Loucy (cell line): ENCODE measurements around the gene CENPO.

Experiments used
- H2AFZ ChIP-seq: fragments of 200-600 bp; sonication (generic); 2 replicates; pipeline ENCODE4 v1.6.0; 2016; ENCODE audit warnings: antibody characterized with exemption, mild to moderate bottlenecking, low read length, moderate library complexity
- H3F3A ChIP-seq: fragments of 200-600 bp; 2 replicates; pipeline ENCODE4 v1.6.0; 2016; ENCODE audit warnings: antibody characterized with exemption, low read depth, mild to moderate bottlenecking
- H3K27me3 ChIP-seq: fragments of 200-600 bp; sonication (generic); 2 replicates; pipeline ENCODE4 v1.6.1; 2014; ENCODE audit warnings: low read length, mild to moderate bottlenecking; ENCODE audit not compliant: insufficient read depth, poor library complexity, severe bottlenecking
- H3K36me3 ChIP-seq: fragments of 200-600 bp; sonication (generic); 2 replicates; pipeline ENCODE4 v1.6.1; 2016; ENCODE audit warnings: low read length; ENCODE audit not compliant: insufficient read depth
- H3K4me1 ChIP-seq: fragments of 200-600 bp; sonication (generic); 2 replicates; pipeline ENCODE4 v1.5.1; 2014; ENCODE audit warnings: low read length, mild to moderate bottlenecking; ENCODE audit not compliant: insufficient read depth, poor library complexity, severe bottlenecking
- H3K4me2 ChIP-seq: fragments of 200-600 bp; sonication (generic); 2 replicates; pipeline ENCODE4 v1.6.0; 2014; ENCODE audit warnings: antibody characterized with exemption, low read length, low read depth, mild to moderate bottlenecking; ENCODE audit not compliant: poor library complexity, severe bottlenecking
- H3K4me3 ChIP-seq: fragments of 200-600 bp; sonication (generic); 2 replicates; pipeline ENCODE4 v1.5.1; 2014; ENCODE audit warnings: low read length, mild to moderate bottlenecking, mixed read lengths; ENCODE audit not compliant: poor library complexity, severe bottlenecking
- H3K79me2 ChIP-seq: fragments of 200-600 bp; sonication (generic); 2 replicates; pipeline ENCODE4 v1.6.1; 2014; ENCODE audit warnings: low read length; ENCODE audit not compliant: insufficient read depth
- H3K9ac ChIP-seq: fragments of 200-600 bp; sonication (generic); 2 replicates; pipeline ENCODE4 v1.6.0; 2014; ENCODE audit warnings: mild to moderate bottlenecking, low read depth, low read length, moderate library complexity; ENCODE audit not compliant: poor library complexity, severe bottlenecking
- H3K9me2 ChIP-seq: fragments of 200-600 bp; sonication (generic); replicated peaks from 2 replicates; pipeline ENCODE4 v1.6.1; 2016; ENCODE audit warnings: low read depth, low read length, mixed read lengths
- H3K9me3 ChIP-seq: fragments of 200-600 bp; sonication (generic); 2 replicates; pipeline ENCODE4 v1.6.1; 2014; ENCODE audit warnings: mild to moderate bottlenecking, antibody characterized with exemption, low read length, low read depth; ENCODE audit not compliant: insufficient read depth
- H4K20me1 ChIP-seq: fragments of 200-600 bp; sonication (generic); 2 replicates; pipeline ENCODE4 v1.6.0; 2014; ENCODE audit warnings: antibody characterized with exemption, low read length, mild to moderate bottlenecking; ENCODE audit not compliant: insufficient read depth, poor library complexity, severe bottlenecking
- CTCF ChIP-seq: fragments of 200-600 bp; sonication (generic); conservative IDR thresholded peaks from 2 replicates; pipeline ENCODE4 v1.5.1; 2014; ENCODE audit warnings: mild to moderate bottlenecking, antibody characterized with exemption, low read length
- EZH2phosphoT487 ChIP-seq: fragments of 200-600 bp; IDR thresholded peaks from 2 replicates; pipeline ENCODE4 v1.6.1; 2018; ENCODE audit warnings: antibody characterized with exemption, mild to moderate bottlenecking, moderate library complexity, borderline replicate concordance

CENPO gene

GRCh38 chr2:24771764-24772586 lies 21.2 kb upstream of the CENPO start:
- Histone ChIP-seq H3K4me2 (no peak overlapping the region), H3K9me2 (no peaks in the 10 kb centered on the region), H3K4me3 (no peak overlapping the region), H3K9ac (no peak overlapping the region), H3F3A (no peaks in the 10 kb centered on the region), H2AFZ (no peak overlapping the region), H3K9me3 (no peaks in the 10 kb centered on the region), H3K36me3 (peaks cover 19% of the 10 kb centered on the region), H4K20me1 (no peaks in the 10 kb centered on the region), H3K79me2 (no peaks in the 10 kb centered on the region), H3K4me1 (no peaks in the 10 kb centered on the region), H3K27me3 (no peaks in the 10 kb centered on the region)
- TF ChIP-seq CTCF (no peak), EZH2phosphoT487 (no peak)

GRCh38 chr2:24774373-24774772 lies 18.9 kb upstream of the CENPO start:
- Histone ChIP-seq H3K9me3 (no peaks in the 10 kb centered on the region), H4K20me1 (no peaks in the 10 kb centered on the region), H3K79me2 (no peaks in the 10 kb centered on the region), H3F3A (no peaks in the 10 kb centered on the region), H3K36me3 (peaks cover 8% of the 10 kb centered on the region; the same call in 1 of the 2 replicates), H3K4me3 (no peak overlapping the region), H3K4me2 (no peak overlapping the region), H3K27me3 (no peaks in the 10 kb centered on the region), H2AFZ (no peak overlapping the region), H3K9ac (no peak overlapping the region), H3K4me1 (no peaks in the 10 kb centered on the region), H3K9me2 (no peaks in the 10 kb centered on the region)
- TF ChIP-seq EZH2phosphoT487, result no peak
- TF ChIP-seq CTCF, result no peak

- Histone ChIP-seq H3K4me1 (no peaks in the 10 kb centered on the region), H3K79me2 (no peaks in the 10 kb centered on the region), H3K4me2 (no peak overlapping the region), H3K9ac (no peak overlapping the region), H4K20me1 (no peaks in the 10 kb centered on the region), H3K9me3 (no peaks in the 10 kb centered on the region), H3K27me3 (no peaks in the 10 kb centered on the region), H3K36me3 (no peaks in the 10 kb centered on the region), H3F3A (no peaks in the 10 kb centered on the region), H3K9me2 (no peaks in the 10 kb centered on the region), H2AFZ (no peak overlapping the region), H3K4me3 (no peak overlapping the region)
- TF ChIP-seq CTCF (no peak), EZH2phosphoT487 (no peak)
Measured at GRCh38 chr2:24779116-24779515, 14.1 kb upstream of the CENPO start.
